ENCODE measurements around the gene GOSR1.

DNA sequence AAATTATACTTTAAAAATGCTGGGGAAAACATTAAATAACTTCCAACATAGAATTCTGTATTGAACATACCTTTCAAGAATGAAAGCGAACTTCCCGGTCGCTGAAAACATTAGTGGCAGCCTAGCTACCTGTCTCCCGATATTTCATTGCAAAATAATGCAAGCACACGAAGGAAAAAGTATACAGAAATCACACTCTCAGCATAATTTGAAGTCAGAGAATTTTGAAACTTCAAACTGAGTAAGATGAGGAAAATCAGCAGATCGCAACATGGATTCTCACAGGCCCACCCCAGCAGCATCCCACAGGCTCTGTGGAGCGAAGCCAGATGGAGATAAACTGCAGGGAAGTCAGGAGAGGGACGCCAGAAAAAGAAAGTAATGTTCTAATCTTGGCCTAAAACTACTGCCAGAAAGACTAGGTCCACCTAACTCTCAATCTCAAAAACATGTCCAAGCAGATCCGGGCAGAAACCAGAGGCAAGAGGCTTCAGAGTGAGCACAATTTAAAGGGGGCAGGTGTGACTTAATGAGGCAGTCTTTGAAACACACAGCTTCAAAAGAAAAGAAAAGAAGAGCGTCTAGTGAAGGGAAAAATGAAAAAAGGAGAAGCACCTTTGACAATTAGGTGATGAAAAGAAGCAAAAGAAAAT is 4.8 kb upstream of the GOSR1 start:
- TF ChIP-seq POLR2A (IDR thresholded peaks at IDR 0.05; ENCODE audit: low read length) (no peak), GATA1 (IDR thresholded peaks at IDR 0.05; ENCODE audit: low read depth, low read length) (no peak)
